ENCODE data around the gene GLCCI1.

DNA sequence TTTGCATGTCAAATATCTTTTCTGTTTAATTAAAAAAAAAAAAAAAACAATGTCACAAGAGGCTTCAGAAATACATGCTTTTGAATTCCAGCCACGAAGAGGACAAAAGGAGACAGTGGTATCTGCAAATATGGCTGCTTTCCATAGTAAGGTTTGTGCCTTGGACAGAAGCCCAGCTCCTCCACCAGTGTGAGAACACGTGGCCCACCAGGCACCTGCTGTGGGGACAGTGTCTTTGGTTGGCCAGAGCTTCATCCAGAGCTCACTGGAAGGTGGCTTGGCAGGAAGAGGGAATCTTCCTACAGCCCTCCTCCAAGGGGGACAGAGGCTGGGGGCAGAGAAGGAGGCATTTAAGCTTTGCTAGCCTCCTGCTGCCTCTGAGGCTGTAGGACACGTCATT, 144.6 kb downstream of the GLCCI1 start:
- TF ChIP-seq EZH2 (IDR thresholded peaks at IDR 0.05): no peak
- no peak for TF ChIP-seq POLR2A (IDR thresholded peaks at IDR 0.05; ENCODE audit: borderline replicate concordance, extremely low read depth, insufficient read depth, insufficient read length)
- TF ChIP-seq, protein P1, sequence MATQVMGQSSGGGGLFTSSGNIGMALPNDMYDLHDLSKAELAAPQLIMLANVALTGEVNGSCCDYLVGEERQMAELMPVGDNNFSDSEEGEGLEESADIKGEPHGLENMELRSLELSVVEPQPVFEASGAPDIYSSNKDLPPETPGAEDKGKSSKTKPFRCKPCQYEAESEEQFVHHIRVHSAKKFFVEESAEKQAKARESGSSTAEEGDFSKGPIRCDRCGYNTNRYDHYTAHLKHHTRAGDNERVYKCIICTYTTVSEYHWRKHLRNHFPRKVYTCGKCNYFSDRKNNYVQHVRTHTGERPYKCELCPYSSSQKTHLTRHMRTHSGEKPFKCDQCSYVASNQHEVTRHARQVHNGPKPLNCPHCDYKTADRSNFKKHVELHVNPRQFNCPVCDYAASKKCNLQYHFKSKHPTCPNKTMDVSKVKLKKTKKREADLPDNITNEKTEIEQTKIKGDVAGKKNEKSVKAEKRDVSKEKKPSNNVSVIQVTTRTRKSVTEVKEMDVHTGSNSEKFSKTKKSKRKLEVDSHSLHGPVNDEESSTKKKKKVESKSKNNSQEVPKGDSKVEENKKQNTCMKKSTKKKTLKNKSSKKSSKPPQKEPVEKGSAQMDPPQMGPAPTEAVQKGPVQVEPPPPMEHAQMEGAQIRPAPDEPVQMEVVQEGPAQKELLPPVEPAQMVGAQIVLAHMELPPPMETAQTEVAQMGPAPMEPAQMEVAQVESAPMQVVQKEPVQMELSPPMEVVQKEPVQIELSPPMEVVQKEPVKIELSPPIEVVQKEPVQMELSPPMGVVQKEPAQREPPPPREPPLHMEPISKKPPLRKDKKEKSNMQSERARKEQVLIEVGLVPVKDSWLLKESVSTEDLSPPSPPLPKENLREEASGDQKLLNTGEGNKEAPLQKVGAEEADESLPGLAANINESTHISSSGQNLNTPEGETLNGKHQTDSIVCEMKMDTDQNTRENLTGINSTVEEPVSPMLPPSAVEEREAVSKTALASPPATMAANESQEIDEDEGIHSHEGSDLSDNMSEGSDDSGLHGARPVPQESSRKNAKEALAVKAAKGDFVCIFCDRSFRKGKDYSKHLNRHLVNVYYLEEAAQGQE (IDR thresholded peaks at IDR 0.05; ENCODE audit: low read depth): no peak
- TF ChIP-seq, protein P2, sequence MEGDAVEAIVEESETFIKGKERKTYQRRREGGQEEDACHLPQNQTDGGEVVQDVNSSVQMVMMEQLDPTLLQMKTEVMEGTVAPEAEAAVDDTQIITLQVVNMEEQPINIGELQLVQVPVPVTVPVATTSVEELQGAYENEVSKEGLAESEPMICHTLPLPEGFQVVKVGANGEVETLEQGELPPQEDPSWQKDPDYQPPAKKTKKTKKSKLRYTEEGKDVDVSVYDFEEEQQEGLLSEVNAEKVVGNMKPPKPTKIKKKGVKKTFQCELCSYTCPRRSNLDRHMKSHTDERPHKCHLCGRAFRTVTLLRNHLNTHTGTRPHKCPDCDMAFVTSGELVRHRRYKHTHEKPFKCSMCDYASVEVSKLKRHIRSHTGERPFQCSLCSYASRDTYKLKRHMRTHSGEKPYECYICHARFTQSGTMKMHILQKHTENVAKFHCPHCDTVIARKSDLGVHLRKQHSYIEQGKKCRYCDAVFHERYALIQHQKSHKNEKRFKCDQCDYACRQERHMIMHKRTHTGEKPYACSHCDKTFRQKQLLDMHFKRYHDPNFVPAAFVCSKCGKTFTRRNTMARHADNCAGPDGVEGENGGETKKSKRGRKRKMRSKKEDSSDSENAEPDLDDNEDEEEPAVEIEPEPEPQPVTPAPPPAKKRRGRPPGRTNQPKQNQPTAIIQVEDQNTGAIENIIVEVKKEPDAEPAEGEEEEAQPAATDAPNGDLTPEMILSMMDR (IDR thresholded peaks at IDR 0.05 in 2 of 3, conservative IDR thresholded peaks at IDR 0.05 in 1 of 3; ENCODE audit: borderline replicate concordance in 1 of 3, insufficient read depth in 1 of 3, low read depth in 2 of 3, low read length in 2 of 3): no peak
- TF ChIP-seq EZH2phosphoT487 (IDR thresholded peaks at IDR 0.05; ENCODE audit: borderline replicate concordance): no peak
- TF ChIP-seq FOSL1 (IDR thresholded peaks at IDR 0.05; ENCODE audit: low read depth): no peak
- TF ChIP-seq POLR2AphosphoS5 (IDR thresholded peaks at IDR 0.05; ENCODE audit: low read depth, low read length): no peak
- TF ChIP-seq, protein P3, sequence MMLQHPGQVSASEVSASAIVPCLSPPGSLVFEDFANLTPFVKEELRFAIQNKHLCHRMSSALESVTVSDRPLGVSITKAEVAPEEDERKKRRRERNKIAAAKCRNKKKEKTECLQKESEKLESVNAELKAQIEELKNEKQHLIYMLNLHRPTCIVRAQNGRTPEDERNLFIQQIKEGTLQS (IDR thresholded peaks at IDR 0.05): no peak
- no peak for TF ChIP-seq EGR1 (IDR thresholded peaks at IDR 0.05; ENCODE audit: low read depth)
- no peak for TF ChIP-seq ZNF274 (IDR thresholded peaks at IDR 0.05; ENCODE audit: low read depth, low read length)
- no peak for TF ChIP-seq SP1 (IDR thresholded peaks at IDR 0.05; ENCODE audit: low read depth)
- TF ChIP-seq ZFX (IDR thresholded peaks at IDR 0.05): no peak

All from HCT116 (cell line).